Right atrium auricular region (tissue), 2 donors: ENCODE measurements around the gene ADAMTS9. TPM values are rescaled to one million over a fixed set of nuclear protein-coding genes. Genes with fewer than 3 reads are reported as not detected.

Source experiments
- DNase-seq: peaks from one replicate; pipeline ENCODE4 v3.0.0-alpha.2; 2019; ENCODE audit warnings: low spot score
- H3K27ac ChIP-seq, 2 donors: fragments of 200-600 bp; sonication (generic); 1 replicate in 1 of 2; 2 replicates in 1 of 2; pipeline ENCODE4 v1.5.1; 2016 to 2019
- H3K27me3 ChIP-seq, 2 donors: fragments of 200-600 bp; sonication (generic); one replicate each; pipeline versions ENCODE4 v1.5.1 to v1.6.0; 2017 to 2019
- H3K36me3 ChIP-seq: fragments of 200-600 bp; sonication (generic); one replicate; pipeline ENCODE4 v1.5.1; 2016
- H3K4me1 ChIP-seq, 2 donors: fragments of 200-600 bp; sonication (generic); one replicate each; pipeline versions ENCODE4 v1.5.1 to v1.6.0; 2017 to 2019
- H3K4me3 ChIP-seq, 2 donors: fragments of 200-600 bp; sonication (generic); 1 replicate in 1 of 2; 2 replicates in 1 of 2; pipeline ENCODE4 v1.5.1; 2017 to 2019; ENCODE audit warnings: mild to moderate bottlenecking in 1 of 2, moderate library complexity in 1 of 2
- H3K9me3 ChIP-seq, 2 donors: fragments of 200-600 bp; sonication (generic); one replicate each; pipeline ENCODE4 v1.5.1; 2019
- total RNA-seq, 2 donors: library from RNA; depleted of rRNA; stranded (reverse); fragments of >200 nt; gene quantifications; one replicate each; pipeline ENCODE4 v1.1.0, GENCODE V29; 2016
- TF ChIP-seq, protein P1 (sequence below), 2 donors: fragments of 200-600 bp; sonication (generic); IDR thresholded peaks; one replicate each; pipeline ENCODE4 v1.5.1; 2019; ENCODE audit warnings: antibody characterized with exemption in 2 of 2

Gene ADAMTS9
- total RNA-seq, 2 donors from 2014 or later, result 20.2 to 21.0 TPM

DNA sequence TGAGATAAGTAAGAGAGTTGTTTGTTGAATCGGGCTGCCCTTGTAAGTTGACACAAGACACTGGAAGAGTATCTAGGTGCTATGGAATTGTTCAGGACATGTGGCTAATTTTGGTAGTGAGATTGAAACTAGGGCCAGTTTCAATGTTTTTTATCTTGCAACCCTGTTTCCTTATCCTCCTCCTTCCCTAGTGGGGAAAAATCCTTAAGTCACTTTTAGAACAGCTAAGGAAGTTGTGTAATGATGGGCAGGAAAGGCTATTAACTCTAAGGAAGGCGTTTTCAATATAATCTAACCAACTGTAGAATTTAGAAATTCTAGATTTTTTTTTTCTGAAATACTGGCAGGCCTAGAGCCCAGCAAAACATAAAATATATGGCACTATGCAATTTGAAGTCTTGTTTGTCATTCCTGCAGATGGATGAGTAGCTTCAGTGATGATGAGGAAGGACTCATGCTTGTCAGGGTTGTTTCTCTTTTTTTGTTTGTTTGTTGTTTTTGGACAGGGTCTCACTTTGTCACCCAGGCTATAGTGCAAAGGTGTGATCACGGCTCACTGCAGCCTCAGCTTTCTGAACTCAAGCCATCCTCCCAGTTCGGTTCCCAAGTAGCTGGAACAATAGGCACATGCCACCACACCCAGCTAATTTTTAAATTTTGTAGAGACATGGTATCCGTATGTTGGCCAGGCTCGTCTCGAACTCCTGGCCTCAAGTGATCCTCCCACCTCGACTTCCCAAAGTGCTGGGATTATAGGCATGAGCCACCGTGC, 27.6 kb upstream of the ADAMTS9 start:
- Histone ChIP-seq H3K27ac (peak overlapping the region in 1 of 2 donors; percentile 40), H3K4me3 (no peak overlapping the region), H3K27me3 (no peaks in the 10 kb centered on the region), H3K36me3 (no peaks in the 10 kb centered on the region), H3K4me1 (no peaks in the 10 kb centered on the region), H3K9me3 (no peaks in the 10 kb centered on the region)
- no peak for DNase-seq
- TF ChIP-seq, protein P1, sequence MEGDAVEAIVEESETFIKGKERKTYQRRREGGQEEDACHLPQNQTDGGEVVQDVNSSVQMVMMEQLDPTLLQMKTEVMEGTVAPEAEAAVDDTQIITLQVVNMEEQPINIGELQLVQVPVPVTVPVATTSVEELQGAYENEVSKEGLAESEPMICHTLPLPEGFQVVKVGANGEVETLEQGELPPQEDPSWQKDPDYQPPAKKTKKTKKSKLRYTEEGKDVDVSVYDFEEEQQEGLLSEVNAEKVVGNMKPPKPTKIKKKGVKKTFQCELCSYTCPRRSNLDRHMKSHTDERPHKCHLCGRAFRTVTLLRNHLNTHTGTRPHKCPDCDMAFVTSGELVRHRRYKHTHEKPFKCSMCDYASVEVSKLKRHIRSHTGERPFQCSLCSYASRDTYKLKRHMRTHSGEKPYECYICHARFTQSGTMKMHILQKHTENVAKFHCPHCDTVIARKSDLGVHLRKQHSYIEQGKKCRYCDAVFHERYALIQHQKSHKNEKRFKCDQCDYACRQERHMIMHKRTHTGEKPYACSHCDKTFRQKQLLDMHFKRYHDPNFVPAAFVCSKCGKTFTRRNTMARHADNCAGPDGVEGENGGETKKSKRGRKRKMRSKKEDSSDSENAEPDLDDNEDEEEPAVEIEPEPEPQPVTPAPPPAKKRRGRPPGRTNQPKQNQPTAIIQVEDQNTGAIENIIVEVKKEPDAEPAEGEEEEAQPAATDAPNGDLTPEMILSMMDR (IDR thresholded peaks at IDR 0.05), result no peak

DNA sequence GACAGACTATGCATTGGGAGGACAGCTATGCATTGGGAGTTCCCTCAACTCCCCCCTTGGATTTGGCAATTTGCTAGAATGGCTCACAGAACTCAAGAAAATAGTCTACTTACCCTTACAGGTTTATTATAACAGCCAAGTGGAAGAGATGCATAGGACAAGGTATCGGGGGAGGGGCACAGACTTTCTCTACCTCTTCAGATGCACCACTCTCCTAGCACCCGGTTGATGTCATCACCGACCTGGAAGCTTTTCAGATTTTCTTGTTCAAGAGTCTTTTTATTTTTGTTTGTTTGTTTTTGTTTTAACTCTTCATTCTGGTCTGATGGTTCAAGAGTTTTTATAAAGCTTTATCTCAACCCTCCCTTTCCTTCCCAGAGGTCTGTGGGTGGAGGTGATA, 20.7 kb upstream of the ADAMTS9 start:
- H3K27ac ChIP-seq, result no peak overlapping the region
- TF ChIP-seq, protein P1 (IDR thresholded peaks at IDR 0.05), result no peak
- no peak for DNase-seq
- no peaks in the 10 kb centered on the region for H3K9me3 ChIP-seq
- H3K4me1 ChIP-seq, result no peaks in the 10 kb centered on the region
- no peaks in the 10 kb centered on the region for H3K27me3 ChIP-seq
- no peak overlapping the region for H3K4me3 ChIP-seq
- H3K36me3 ChIP-seq, result no peaks in the 10 kb centered on the region

DNA sequence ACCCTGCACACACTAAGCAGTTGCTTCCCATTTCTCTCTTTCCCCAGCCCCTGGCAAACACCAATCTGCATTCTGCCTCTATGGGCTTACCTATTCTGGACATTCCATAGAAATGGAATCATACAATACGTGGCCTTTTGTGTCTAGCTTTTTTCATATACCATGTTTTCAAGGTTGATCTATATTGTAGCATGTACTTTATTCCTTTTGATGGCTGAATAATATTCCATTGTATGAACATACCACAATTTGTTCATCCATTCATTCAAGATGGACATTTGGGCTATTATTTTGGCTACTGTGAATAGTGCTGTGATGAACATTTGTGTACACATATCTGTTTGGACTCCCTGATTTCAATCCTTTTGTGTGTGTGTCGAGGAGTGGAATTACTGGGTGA, 18.1 kb upstream of the ADAMTS9 start:
- Histone ChIP-seq H3K4me3 (no peak overlapping the region), H3K36me3 (no peaks in the 10 kb centered on the region), H3K27me3 (no peaks in the 10 kb centered on the region), H3K4me1 (no peaks in the 10 kb centered on the region), H3K9me3 (no peaks in the 10 kb centered on the region), H3K27ac (no peak overlapping the region)
- TF ChIP-seq, protein P1 (IDR thresholded peaks at IDR 0.05), result no peak
- DNase-seq, result no peak

DNA sequence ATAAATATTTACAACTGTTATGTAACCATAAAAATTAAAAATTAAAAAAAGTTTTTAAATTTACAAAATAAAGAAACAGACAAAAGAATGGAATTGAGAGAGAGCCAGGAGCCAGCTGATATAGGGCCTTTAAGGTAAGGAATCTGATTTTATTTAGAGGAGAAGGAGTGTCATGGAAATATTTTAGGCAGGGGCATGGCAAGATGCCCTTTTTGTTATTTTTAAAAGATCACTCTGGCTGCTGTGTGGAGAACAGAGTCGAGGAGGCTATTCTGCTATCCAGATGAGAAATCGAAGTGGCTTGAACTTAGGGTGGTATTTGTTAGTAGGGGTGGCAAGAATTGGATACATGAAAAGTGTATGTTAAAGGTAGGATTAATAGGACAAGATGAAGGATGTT, 9.1 kb upstream of the ADAMTS9 start:
- TF ChIP-seq, protein P1 (IDR thresholded peaks at IDR 0.05), result no peak
- Histone ChIP-seq H3K27me3 (no peaks in the 10 kb centered on the region), H3K4me1 (peaks cover 0 to 24% of the 10 kb centered on the region in 2 donors), H3K9me3 (peaks cover 0 to 4% of the 10 kb centered on the region in 2 donors), H3K27ac (no peak overlapping the region), H3K36me3 (no peaks in the 10 kb centered on the region), H3K4me3 (no peak overlapping the region)
- DNase-seq, result no peak

DNA sequence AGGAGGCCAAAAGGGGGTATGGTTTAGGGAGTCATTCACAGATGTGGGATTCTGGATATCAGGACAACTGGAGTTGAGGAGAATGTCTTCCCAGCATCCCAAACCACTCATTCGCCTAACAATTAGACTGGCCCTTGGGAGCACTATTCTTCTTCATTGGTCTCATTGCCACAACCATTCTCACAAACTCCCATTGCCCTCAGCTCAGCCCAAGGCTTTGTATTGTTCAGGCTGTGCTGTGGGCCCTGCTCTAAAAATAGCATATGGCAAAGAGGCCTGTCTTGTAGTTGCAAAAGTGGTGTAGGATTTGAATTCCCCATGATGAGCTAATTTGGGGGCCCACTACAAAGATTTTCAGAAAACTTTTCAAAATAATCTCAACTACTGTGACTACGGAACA, 6.3 kb upstream of the ADAMTS9 start:
- Histone ChIP-seq H3K4me1 (peaks cover 0 to 36% of the 10 kb centered on the region in 2 donors), H3K36me3 (no peaks in the 10 kb centered on the region), H3K9me3 (no peaks in the 10 kb centered on the region), H3K27ac (peak overlapping the region in 1 of 2 donors; percentile 17), H3K4me3 (no peak overlapping the region), H3K27me3 (no peaks in the 10 kb centered on the region)
- DNase-seq, result no peak
- TF ChIP-seq, protein P1 (IDR thresholded peaks at IDR 0.05), result no peak

DNA sequence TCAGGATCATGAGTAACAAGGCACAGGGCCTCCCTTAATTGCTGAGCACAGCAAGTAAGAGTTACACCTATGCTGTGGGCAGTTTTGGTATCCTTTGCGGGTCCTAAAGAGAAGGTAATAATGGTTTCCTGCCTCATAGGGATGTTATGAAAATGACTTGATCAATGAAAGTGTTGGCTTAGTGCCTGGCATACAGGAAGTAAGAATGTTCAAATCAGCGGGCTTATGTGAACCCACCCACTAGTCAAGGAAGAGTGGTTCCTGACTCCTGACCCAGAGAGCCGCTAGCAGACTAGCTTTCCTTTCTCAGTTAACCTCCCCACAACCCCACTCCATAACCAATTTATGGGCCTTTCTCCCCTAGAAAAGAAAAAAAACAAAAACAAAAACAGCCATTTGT, 5.2 kb upstream of the ADAMTS9 start:
- H3K27ac ChIP-seq, result no peak overlapping the region
- TF ChIP-seq, protein P1 (IDR thresholded peaks at IDR 0.05), result no peak
- peaks cover 0 to 42% of the 10 kb centered on the region in 2 donors for H3K4me1 ChIP-seq
- H3K36me3 ChIP-seq, result no peaks in the 10 kb centered on the region
- no peak for DNase-seq
- H3K4me3 ChIP-seq, result no peak overlapping the region
- no peaks in the 10 kb centered on the region for H3K9me3 ChIP-seq
- H3K27me3 ChIP-seq, result no peaks in the 10 kb centered on the region
